ENCODE results near the gene NEK7.

Gene NEK7

DNA sequence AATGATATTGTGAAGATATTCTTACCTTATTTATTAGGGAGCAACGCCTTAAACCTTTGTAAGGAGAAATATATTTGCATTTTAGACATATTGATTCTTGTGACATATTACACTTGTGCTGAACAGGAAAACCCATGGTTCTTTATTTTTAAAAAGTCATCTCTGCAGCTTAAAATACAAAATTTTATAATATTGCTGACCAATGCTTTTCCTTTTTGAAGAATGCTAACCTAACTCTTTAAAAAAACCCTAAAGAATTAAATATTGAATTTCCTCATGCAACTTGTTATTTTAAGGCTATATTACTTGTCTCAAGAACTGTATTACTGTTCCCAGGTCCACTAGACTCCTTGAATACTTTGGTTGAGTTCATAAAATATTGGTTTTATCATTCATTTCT is 99.0 kb downstream of the NEK7 start:
- DNase-seq (ENCODE audit: low read depth, low spot score), result no peak

GRCh38 chr1:198258491-198258890 is 101.7 kb downstream of the NEK7 start:
- no peak for DNase-seq (ENCODE audit: low read depth, low spot score)

DNA sequence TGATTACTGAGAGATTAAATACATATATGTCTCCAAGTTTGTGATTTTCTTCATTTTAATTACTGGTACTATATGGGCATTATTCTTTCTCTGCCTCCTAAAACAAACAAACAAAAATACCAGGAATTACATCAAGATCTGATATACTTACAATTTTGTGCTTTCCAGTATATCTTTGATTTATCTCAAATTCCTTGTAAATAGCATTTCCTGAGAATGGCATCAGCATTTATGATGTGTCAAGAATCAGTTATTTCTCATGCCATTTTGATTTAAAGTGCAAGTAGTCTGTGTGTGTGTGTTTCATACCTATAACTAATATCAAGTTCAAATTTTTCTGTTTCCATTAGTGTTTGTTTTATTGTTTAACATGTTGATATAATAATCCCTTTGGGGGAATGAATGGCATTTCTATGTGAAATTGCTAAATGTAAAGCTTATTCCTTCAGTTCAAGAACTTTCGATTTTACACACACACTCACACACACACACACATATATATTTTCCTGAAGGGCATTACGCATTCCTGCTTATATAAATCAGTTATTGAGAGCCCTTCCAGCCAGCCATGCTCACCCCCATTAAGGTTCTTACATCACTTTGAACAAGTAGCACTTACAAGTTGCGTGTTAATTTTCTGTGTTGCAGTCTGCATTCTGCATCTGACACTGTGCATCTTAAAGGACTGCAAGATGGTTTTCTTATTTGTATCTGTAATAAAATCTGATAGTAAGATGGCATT is 102.7 kb downstream of the NEK7 start:
- DNase-seq (ENCODE audit: low read depth, low spot score), result no peak

DNA sequence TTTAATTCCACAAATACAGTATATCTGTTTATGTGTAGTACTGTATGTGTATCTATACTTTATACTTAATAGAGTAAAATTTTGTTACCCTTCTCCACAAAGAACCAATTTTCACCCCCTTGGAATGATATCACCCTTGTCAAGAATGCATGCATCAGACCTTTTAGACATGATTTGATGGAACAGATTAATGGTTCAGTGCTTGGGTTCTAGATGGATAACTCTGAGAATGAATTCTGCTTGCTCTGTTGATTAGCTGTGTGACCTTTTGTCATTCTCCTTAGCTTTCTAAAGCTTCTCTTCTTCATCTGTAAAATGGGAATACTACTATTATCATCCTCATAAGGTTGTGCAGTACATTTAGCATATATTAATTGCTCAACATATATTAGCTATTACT is 105.1 kb downstream of the NEK7 start:
- no peak for DNase-seq (ENCODE audit: low read depth, low spot score)

DNA sequence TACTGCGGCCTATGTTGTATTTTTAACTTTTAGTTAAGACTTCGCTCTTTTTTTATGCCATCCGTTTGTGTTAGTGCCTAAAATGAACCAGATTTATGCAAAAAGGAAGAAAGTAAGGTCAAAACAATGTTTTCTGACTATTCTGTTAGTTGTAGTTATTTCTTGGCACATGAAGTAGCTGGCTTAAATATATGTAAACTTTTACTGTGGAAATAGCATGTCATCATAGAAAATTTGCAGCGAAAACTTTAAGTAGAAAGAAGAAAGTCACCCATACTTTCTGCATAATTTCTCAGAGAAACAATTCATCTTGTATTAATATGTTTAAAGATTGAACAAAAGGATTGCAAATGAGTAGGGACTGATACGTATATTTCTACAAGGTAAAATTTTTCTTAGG is 106.4 kb downstream of the NEK7 start:
- DNase-seq (ENCODE audit: low read depth, low spot score), result no peak

DNA sequence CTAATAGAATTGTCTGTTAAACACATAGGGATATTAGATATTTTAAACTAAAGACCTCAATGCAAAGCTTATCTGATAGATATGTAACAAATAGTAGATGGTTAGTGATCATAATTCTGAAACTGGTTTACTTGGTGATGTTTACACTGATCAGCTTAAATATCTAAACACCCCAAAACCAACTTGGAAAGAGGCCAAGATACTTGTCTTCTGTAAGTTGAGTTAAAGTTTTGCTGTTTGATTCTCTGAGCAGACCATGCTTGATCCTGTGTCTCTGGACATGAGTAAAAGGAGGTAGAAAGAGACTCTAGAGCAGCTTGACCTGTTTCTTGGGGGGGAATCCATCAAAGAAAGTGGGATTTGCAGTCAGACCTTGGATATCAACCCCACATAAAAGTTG is 107.5 kb downstream of the NEK7 start:
- DNase-seq (ENCODE audit: low read depth, low spot score), result no peak

GRCh38 chr1:198265073-198265661 is 108.4 kb downstream of the NEK7 start:
- DNase-seq (ENCODE audit: low read depth, low spot score), result no peak

- no peak for DNase-seq (ENCODE audit: low read depth, low spot score)
Measured at GRCh38 chr1:198267056-198267455, 110.3 kb downstream of the NEK7 start.

DNA sequence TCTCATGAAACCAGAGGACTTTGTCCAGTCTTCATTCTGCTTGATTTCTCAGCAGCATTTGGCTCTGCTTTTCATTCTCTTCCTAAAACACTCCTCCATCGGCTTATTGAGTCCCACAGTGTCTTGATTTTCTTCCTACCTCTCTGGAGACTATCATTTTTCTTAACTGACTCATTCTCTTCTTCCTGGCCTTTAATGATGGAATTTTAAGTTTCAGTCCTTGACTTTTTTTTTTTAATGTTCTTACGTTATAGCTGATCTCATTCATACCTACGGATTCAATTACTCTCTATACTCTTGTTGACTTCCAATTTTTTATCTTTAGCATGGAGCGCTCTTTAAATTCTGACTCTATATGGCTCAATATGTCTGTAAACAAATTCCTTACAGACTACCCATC is 111.1 kb downstream of the NEK7 start:
- no peak for DNase-seq (ENCODE audit: low read depth, low spot score)

GRCh38 chr1:198268784-198269645 is 112.2 kb downstream of the NEK7 start:
- DNase-seq (ENCODE audit: low read depth, low spot score), result no peak

GRCh38 chr1:198269646-198269940 is 112.8 kb downstream of the NEK7 start:
- no peak for DNase-seq (ENCODE audit: low read depth, low spot score)

- no peak for DNase-seq (ENCODE audit: low read depth, low spot score)
Measured at GRCh38 chr1:198270273-198270828, 113.6 kb downstream of the NEK7 start.

GRCh38 chr1:198271467-198271866 is 114.7 kb downstream of the NEK7 start:
- no peak for DNase-seq (ENCODE audit: low read depth, low spot score)

- no peak for DNase-seq (ENCODE audit: low read depth, low spot score)
Measured at GRCh38 chr1:198272492-198272891, 115.7 kb downstream of the NEK7 start.

- DNase-seq (ENCODE audit: low read depth, low spot score), result no peak
Measured at GRCh38 chr1:198273748-198274295, 117.0 kb downstream of the NEK7 start.

GRCh38 chr1:198275597-198275996 is 118.8 kb downstream of the NEK7 start:
- no peak for DNase-seq (ENCODE audit: low read depth, low spot score)

GRCh38 chr1:198276241-198276640 is 119.4 kb downstream of the NEK7 start:
- DNase-seq (ENCODE audit: low read depth, low spot score), result no peak

DNA sequence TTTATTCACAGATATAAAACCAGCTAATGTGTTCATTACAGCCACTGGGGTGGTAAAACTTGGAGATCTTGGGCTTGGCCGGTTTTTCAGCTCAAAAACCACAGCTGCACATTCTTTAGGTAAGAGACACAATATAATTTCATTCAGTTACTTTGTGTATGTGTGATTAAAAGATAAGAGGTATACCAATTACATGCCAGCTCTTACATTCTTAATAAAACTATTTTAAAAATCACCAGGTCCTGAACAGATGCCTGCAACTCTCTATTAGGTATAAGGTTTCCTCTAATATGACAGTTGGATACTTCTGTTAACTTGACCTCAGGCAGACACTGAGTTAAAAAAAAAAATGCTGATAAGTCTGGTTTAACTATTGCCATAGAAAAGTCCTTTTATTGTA is 122.1 kb downstream of the NEK7 start:
- DNase-seq (ENCODE audit: low read depth, low spot score), result no peak

DNA sequence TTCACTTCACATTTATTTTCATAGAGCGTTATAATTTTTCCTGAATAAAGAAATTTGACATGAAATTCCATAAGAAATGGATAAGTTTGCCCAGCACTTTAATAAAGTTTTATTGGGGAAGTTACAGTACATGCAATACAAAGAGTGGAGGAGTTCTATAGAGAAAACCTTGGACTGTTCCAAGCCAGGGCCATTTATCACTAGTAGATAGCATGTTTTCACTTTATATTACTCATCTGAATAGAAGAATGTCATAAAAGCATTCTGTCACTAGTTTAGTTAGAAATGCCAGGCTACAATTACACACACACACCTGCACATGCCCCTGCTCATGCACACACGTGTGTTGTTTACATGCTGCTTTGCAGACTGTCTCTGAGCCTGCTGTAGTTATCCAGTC is 123.3 kb downstream of the NEK7 start:
- DNase-seq (ENCODE audit: low read depth, low spot score), result no peak

GRCh38 chr1:198281911-198282310 is 125.1 kb downstream of the NEK7 start:
- no peak for DNase-seq (ENCODE audit: low read depth, low spot score)

DNA sequence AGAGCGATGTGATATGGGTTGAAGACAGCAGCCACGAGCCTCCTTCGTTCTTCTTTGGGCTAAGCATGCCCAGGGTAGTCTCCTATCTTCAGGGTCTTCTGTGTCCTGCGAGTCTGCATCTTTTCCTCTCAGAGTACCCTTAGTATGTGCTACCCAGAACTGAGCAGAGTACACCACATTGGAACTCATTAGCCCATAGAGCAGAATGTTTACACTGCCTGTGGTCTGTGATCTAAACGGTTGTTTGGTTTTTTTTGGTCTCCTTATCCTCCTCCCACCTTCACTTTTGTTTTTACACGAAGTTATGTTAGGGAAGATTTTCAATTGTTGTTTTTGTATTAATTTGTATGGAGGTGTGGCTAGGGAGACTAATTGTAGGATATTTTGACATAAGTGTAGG is 126.4 kb downstream of the NEK7 start:
- no peak for DNase-seq (ENCODE audit: low read depth, low spot score)

DNA sequence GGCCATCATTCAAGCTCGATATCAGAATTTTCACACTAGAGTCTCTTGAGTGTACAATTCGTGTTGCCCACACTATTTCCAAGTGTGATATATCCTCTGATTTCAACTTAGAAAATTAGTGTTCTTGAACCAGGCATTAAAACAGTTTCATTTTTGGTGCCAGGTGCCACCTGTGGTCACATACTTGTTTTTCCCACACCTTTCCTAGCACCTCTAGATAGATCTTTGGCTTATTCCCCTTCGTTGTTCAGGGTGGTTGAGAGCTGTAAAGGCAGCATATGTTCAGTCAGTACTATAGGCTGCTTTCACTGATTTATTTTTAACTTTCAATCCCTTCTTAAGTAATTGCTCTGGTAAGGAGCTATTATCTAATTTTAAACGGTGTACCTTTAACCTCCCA is 131.1 kb downstream of the NEK7 start:
- DNase-seq (ENCODE audit: low read depth, low spot score), result no peak

All from activated naive CD8-positive, alpha-beta T cell treated with anti-CD3 and anti-CD28 coated beads, Interleukin-2, amount 50 U/mL, for 16 hours (primary cell).